Measurements from ENCODE around the gene DGKZ.
"Not testable (repeated sequence)": the region's sequence is repeated elsewhere in the genome, so short reads cannot be mapped to it uniquely, and the experiment has no call there.

DGKZ gene

GRCh38 chr11:46346886-46347636, at the start of gene DGKZ:
Gene DGKZ, plus strand, starts transcription at chr11:46347463. Its CDS starts 197 bp downstream, at chr11:46347660.
- DNase-seq (ENCODE audit: low read depth), result peak; percentile 62

- no peak for DNase-seq (ENCODE audit: low read depth)
These were observed 48.4 kb upstream of the DGKZ start for GRCh38 chr11:46298699-46299433.

- DNase-seq (ENCODE audit: low read depth), result no peak
These were observed 47.8 kb upstream of the DGKZ start for GRCh38 chr11:46299451-46299961.

GRCh38 chr11:46300270-46300669, 47.0 kb upstream of the DGKZ start:
- no peak for DNase-seq (ENCODE audit: low read depth)

- no peak for DNase-seq (ENCODE audit: low read depth)
These were observed 44.4 kb upstream of the DGKZ start for GRCh38 chr11:46302866-46303265.

GRCh38 chr11:46304036-46304435, 43.2 kb upstream of the DGKZ start:
- not testable (repeated sequence) for DNase-seq (ENCODE audit: low read depth)

- no peak for DNase-seq (ENCODE audit: low read depth)
These were observed 42.6 kb upstream of the DGKZ start for GRCh38 chr11:46304605-46305179.

- no peak for DNase-seq (ENCODE audit: low read depth)
These were observed 42.0 kb upstream of the DGKZ start for GRCh38 chr11:46305295-46305694.

GRCh38 chr11:46306296-46306853, 40.9 kb upstream of the DGKZ start:
- DNase-seq (ENCODE audit: low read depth), result no peak

- DNase-seq (ENCODE audit: low read depth), result no peak
These were observed 39.9 kb upstream of the DGKZ start for GRCh38 chr11:46307369-46307768.

GRCh38 chr11:46307785-46308341, 39.4 kb upstream of the DGKZ start:
- no peak for DNase-seq (ENCODE audit: low read depth)

- DNase-seq (ENCODE audit: low read depth), result no peak
These were observed 38.4 kb upstream of the DGKZ start for GRCh38 chr11:46308631-46309419.

- DNase-seq (ENCODE audit: low read depth), result no peak
These were observed 37.4 kb upstream of the DGKZ start for GRCh38 chr11:46309814-46310259.

- no peak for DNase-seq (ENCODE audit: low read depth)
These were observed 32.1 kb upstream of the DGKZ start for GRCh38 chr11:46315033-46315738.

GRCh38 chr11:46315783-46316563, 31.3 kb upstream of the DGKZ start:
- DNase-seq (ENCODE audit: low read depth), result no peak

GRCh38 chr11:46319074-46319453, 28.2 kb upstream of the DGKZ start:
- no peak for DNase-seq (ENCODE audit: low read depth)

- no peak for DNase-seq (ENCODE audit: low read depth)
These were observed 25.5 kb upstream of the DGKZ start for GRCh38 chr11:46321757-46322156.

- no peak for DNase-seq (ENCODE audit: low read depth)
These were observed 24.5 kb upstream of the DGKZ start for GRCh38 chr11:46322759-46323158.

GRCh38 chr11:46326813-46327416, 20.3 kb upstream of the DGKZ start:
- DNase-seq (ENCODE audit: low read depth), result no peak

- no peak for DNase-seq (ENCODE audit: low read depth)
These were observed 19.4 kb upstream of the DGKZ start for GRCh38 chr11:46327829-46328228.

Data from GM04504 (cell line).